Measurements from ENCODE around the gene NKX1-1.

NKX1-1 gene

DNA sequence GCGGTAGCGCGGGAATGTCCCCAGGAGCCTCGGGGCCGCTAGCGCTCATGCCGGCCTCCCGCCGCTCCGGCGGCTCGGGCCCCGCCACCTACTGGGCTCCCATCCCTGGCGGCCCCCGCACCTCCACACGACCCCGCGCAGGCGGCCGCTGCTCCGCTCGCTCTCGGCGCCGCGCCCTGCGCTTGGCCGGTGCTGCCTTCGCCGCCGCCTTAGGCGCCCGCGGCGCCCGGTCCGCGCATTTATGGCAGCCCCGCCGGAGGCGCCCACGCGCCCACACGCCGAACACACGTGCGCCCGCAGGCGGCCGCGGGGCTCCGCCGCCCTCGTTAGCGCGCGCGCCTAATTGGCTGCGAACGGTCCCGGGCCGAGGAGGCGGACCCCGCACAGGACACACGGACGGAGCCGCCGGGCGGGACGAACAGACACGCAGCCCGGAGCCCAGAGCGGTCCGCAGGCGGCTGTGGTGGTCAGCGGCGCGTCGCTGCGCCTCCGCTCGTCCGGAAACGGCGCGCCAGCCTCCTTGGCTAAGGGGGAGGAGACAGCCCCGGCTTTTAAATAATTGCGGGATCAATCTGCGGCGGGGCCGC is at the start of gene NKX1-1:
TSS of gene NKX1-1 (minus strand) at position 49 of the 587 bp plus-strand sequence. CDS start at position 49, 0 bp downstream.
- Mint-ChIP-seq H3K4me3 (peak within 1 kb of the TSS in 1 of 3 experiments; percentile 23), H3K27ac (no peak within 1 kb of the TSS), H3K27me3 (ENCODE audit: low read depth) (peaks cover 89% of the 10 kb centered on the region)

DNA sequence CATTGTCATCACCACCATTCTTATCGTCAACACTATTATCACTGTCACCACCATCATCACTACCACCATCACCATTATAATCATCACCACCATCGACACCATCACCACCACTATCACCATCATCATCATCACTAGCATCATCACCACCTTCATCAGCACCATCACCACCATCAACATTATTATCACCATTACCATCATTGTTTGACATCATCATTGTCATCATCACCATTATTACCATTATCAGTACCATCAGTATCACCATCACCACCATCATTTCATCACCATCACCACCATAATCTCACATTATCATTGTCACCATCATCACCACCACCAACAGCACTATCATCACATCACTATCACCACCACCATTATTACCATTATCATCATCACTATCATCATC is 47.5 kb upstream of the NKX1-1 start:
- Mint-ChIP-seq H3K4me1 (no peaks in the 10 kb centered on the region), H3K9me3 (peaks cover 30% of the 10 kb centered on the region), H3K36me3 (ENCODE audit: low read depth) (no peaks in the 10 kb centered on the region), H3K27ac (no peak overlapping the region), H3K27me3 (ENCODE audit: low read depth) (peaks cover 45% of the 10 kb centered on the region), H3K4me3 (no peak overlapping the region)
- no peak for TF ChIP-seq CTCF (IDR thresholded peaks at IDR 0.05; ENCODE audit: unreplicated experiment in 3 of 3)

More for the DNA sequence above, at the start of gene NKX1-1:
- Mint-ChIP-seq H3K4me1 (no peaks in the 10 kb centered on the region), H3K9me3 (peaks cover 4% of the 10 kb centered on the region), H3K36me3 (ENCODE audit: low read depth) (no peaks in the 10 kb centered on the region)
- TF ChIP-seq CTCF (IDR thresholded peaks at IDR 0.05; ENCODE audit: unreplicated experiment in 3 of 3), result no peak

- H3K4me1 Mint-ChIP-seq, result no peaks in the 10 kb centered on the region
- no peak for TF ChIP-seq CTCF (IDR thresholded peaks at IDR 0.05; ENCODE audit: unreplicated experiment in 3 of 3)
- peak overlapping the region in 1 of 3 experiments; percentile 4 for H3K4me3 Mint-ChIP-seq
- peaks cover 27% of the 10 kb centered on the region for H3K9me3 Mint-ChIP-seq
- H3K27me3 Mint-ChIP-seq (ENCODE audit: low read depth), result peaks cover 34% of the 10 kb centered on the region
- no peak overlapping the region for H3K27ac Mint-ChIP-seq
- H3K36me3 Mint-ChIP-seq (ENCODE audit: low read depth), result no peaks in the 10 kb centered on the region
Measured at GRCh38 chr4:1452431-1453051, 46.3 kb upstream of the NKX1-1 start.

- Mint-ChIP-seq H3K27me3 (ENCODE audit: low read depth) (peaks cover 33% of the 10 kb centered on the region), H3K27ac (no peak overlapping the region), H3K36me3 (ENCODE audit: low read depth) (no peaks in the 10 kb centered on the region), H3K4me3 (no peak overlapping the region), H3K9me3 (peaks cover 23% of the 10 kb centered on the region), H3K4me1 (no peaks in the 10 kb centered on the region)
- no peak for TF ChIP-seq CTCF (IDR thresholded peaks at IDR 0.05; ENCODE audit: unreplicated experiment in 3 of 3)
Measured at GRCh38 chr4:1451752-1452122, 45.5 kb upstream of the NKX1-1 start.

- H3K27ac Mint-ChIP-seq, result no peak overlapping the region
- no peaks in the 10 kb centered on the region for H3K4me1 Mint-ChIP-seq
- H3K36me3 Mint-ChIP-seq (ENCODE audit: low read depth), result no peaks in the 10 kb centered on the region
- no peak overlapping the region for H3K4me3 Mint-ChIP-seq
- H3K27me3 Mint-ChIP-seq (ENCODE audit: low read depth), result peaks cover 28% of the 10 kb centered on the region
- peaks cover 23% of the 10 kb centered on the region for H3K9me3 Mint-ChIP-seq
- TF ChIP-seq CTCF (IDR thresholded peaks at IDR 0.05; ENCODE audit: unreplicated experiment in 3 of 3), result no peak
Measured at GRCh38 chr4:1451106-1451751, 45.0 kb upstream of the NKX1-1 start.
